ENCODE data around the gene FAM184B.

GRCh38 chr4:17785858-17786257, 4.4 kb upstream of the FAM184B start:
- TF ChIP-seq POLR2AphosphoS5 (IDR thresholded peaks at IDR 0.05; ENCODE audit: borderline replicate concordance, low read depth, low read length) (no peak), EZH2 (IDR thresholded peaks at IDR 0.05) (no peak)

Data from SK-N-MC (cell line).